DOHH2 (cell line): Measurements from ENCODE around the gene IGDCC3.

ENCODE experiments used
- H3F3A ChIP-seq: fragments of 200-600 bp; sonication (generic), shearing (Covaris generic); 2 replicates; pipeline ENCODE4 v1.6.0; 2016; ENCODE audit warnings: antibody characterized with exemption, mild to moderate bottlenecking; ENCODE audit not compliant: control insufficient read depth, insufficient read depth
- H3K27ac ChIP-seq: fragments of 200-600 bp; sonication (generic); 2 replicates; pipeline ENCODE4 v1.5.1; 2014; ENCODE audit warnings: low read depth, mild to moderate bottlenecking, low read length, moderate library complexity
- H3K27me3 ChIP-seq: fragments of 200-600 bp; sonication (generic); 2 replicates; pipeline ENCODE4 v1.6.1; 2014; ENCODE audit warnings: mild to moderate bottlenecking, low read length, mixed read lengths; ENCODE audit not compliant: control insufficient read depth
- H3K36me3 ChIP-seq: fragments of 200-600 bp; sonication (generic); 2 replicates; pipeline ENCODE4 v1.6.1; 2014; ENCODE audit warnings: mild to moderate bottlenecking, low read length, moderate library complexity, mixed read lengths; ENCODE audit not compliant: control insufficient read depth
- H3K4me1 ChIP-seq: fragments of 200-600 bp; sonication (generic); 2 replicates; pipeline ENCODE4 v1.6.1; 2014; ENCODE audit warnings: mild to moderate bottlenecking, low read length, mixed read lengths; ENCODE audit not compliant: control insufficient read depth
- H3K4me2 ChIP-seq: fragments of 200-600 bp; sonication (generic); 2 replicates; pipeline ENCODE4 v1.6.0; 2014; ENCODE audit warnings: mild to moderate bottlenecking, low read length, moderate library complexity
- H3K4me3 ChIP-seq: fragments of 200-600 bp; sonication (generic); 2 replicates; pipeline ENCODE4 v1.5.1; 2014; ENCODE audit warnings: mild to moderate bottlenecking, low read length, mixed read lengths
- H3K79me2 ChIP-seq: fragments of 200-600 bp; sonication (generic); 2 replicates; pipeline ENCODE4 v1.6.1; 2014; ENCODE audit warnings: mild to moderate bottlenecking, low read length, mixed read lengths; ENCODE audit not compliant: control insufficient read depth
- H3K9me2 ChIP-seq: fragments of 200-600 bp; sonication (generic); replicated peaks from 2 replicates; pipeline ENCODE4 v1.6.1; 2014; ENCODE audit warnings: mild to moderate bottlenecking, low read length, mixed read lengths; ENCODE audit not compliant: control insufficient read depth
- H3K9me3 ChIP-seq: fragments of 200-600 bp; sonication (generic); 2 replicates; pipeline ENCODE4 v1.6.1; 2014; ENCODE audit warnings: antibody characterized with exemption, low read length, mixed read lengths; ENCODE audit not compliant: control insufficient read depth, insufficient read depth
- H4K20me1 ChIP-seq: fragments of 200-600 bp; sonication (generic); 2 replicates; pipeline ENCODE4 v1.6.0; 2014; ENCODE audit warnings: low read depth, mild to moderate bottlenecking, antibody characterized with exemption, low read length, moderate library complexity; ENCODE audit not compliant: control insufficient read depth, insufficient read depth
- CTCF ChIP-seq: fragments of 200-600 bp; sonication (generic); IDR thresholded peaks from one replicate; pipeline ENCODE4 v1.5.1; 2014; ENCODE audit warnings: antibody characterized with exemption, mild to moderate bottlenecking, low read depth, low read length; ENCODE audit not compliant: poor library complexity, severe bottlenecking
- EZH2phosphoT487 ChIP-seq: fragments of 200-600 bp; sonication (generic); IDR thresholded peaks from 2 replicates; pipeline ENCODE4 v1.6.1; 2017; ENCODE audit warnings: borderline replicate concordance, mild to moderate bottlenecking, antibody characterized with exemption, low read length, moderate library complexity, mixed read lengths

IGDCC3 gene

DNA sequence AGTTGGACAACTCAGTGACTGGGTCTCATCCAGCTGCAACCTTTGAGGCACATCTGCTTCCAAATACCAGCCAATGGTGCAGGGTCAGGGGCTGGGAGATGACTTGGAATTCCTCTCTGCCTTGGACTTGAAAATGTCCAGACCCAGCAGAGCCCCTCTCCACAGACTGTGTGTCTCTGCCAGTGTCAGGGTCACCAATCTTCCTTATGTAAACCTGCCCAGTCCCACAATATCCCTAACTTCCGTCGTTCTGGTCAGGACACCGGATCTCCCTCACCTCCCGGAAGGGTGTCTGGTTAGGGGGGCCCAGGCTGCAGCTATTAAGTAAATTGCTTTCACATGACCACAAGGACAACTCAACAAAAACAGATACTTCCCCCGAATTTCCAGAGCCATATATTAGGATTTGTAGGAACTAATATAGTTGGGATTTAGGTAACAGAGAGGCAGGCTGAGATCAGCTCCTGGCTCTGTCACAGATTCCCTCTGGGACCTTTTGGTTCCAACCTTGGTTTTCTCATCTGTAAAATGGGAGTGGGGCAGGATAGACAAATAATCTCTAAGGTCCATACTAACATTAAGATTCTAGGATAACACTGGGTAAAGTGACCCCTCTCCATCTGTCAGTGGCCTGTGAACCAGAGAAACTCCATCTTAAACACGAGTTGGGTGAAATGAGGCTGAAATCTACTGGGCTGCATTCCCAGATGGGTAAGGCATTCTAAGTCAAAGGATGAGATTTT, 30.8 kb downstream of the IGDCC3 start:
- Histone ChIP-seq H3K9me2 (no peaks in the 10 kb centered on the region), H4K20me1 (no peaks in the 10 kb centered on the region), H3K4me1 (no peaks in the 10 kb centered on the region), H3K27me3 (peaks cover 31% of the 10 kb centered on the region), H3K27ac (no peak overlapping the region), H3K4me2 (no peak overlapping the region), H3K36me3 (no peaks in the 10 kb centered on the region), H3K4me3 (no peak overlapping the region), H3F3A (no peaks in the 10 kb centered on the region), H3K79me2 (no peaks in the 10 kb centered on the region), H3K9me3 (peaks cover 4% of the 10 kb centered on the region; the same call in 1 of the 2 replicates)
- no peak for TF ChIP-seq CTCF
- no peak for TF ChIP-seq EZH2phosphoT487

- no peaks in the 10 kb centered on the region for H4K20me1 ChIP-seq
- no peak overlapping the region for H3K27ac ChIP-seq
- no peaks in the 10 kb centered on the region for H3K36me3 ChIP-seq
- H3K79me2 ChIP-seq: no peaks in the 10 kb centered on the region
- no peaks in the 10 kb centered on the region for H3K9me2 ChIP-seq
- H3K27me3 ChIP-seq: peaks cover 31% of the 10 kb centered on the region
- no peaks in the 10 kb centered on the region for H3F3A ChIP-seq
- peaks cover 5% of the 10 kb centered on the region for H3K4me1 ChIP-seq
- H3K4me2 ChIP-seq: no peak overlapping the region
- no peak overlapping the region for H3K4me3 ChIP-seq
- H3K9me3 ChIP-seq: no peaks in the 10 kb centered on the region
- TF ChIP-seq EZH2phosphoT487 (no peak), CTCF (no peak)
Measured at GRCh38 chr15:65344914-65345275, 32.9 kb downstream of the IGDCC3 start.

DNA sequence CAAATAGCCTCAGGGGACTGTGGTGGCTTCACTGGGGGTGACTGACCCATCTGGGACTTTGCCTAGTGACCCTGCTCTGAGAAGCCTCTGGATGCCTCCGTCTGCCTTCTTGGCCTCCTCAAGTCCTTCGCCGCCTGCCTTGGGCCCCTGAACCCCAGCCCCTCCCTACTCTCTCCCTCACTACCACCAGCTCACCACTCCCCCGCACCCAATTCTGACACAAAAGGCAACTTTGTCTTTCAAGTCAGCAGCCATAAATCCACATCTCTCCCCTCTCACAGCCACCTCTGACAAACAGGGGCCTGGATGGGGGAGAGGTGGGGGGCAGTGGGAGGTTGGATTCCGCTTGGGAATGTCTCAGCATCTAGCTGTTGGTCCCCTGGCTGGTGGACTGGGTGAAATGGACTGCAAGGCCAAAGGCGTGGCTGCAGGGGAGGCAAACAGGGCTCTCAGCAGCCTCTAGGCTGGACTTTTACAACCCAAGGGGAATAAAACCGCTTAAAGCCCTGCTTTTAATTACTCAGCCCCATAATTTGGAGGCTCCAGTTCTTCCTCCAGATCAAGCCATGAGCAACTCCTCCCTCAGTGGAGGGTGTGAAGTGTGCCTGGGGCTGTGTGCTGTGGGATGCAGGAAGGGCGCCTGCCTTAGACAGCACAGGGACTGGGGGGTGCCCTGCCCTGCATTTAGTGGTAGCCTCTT, 33.4 kb downstream of the IGDCC3 start:
- Histone ChIP-seq H3K27ac (no peak overlapping the region), H3K4me2 (no peak overlapping the region), H3F3A (no peaks in the 10 kb centered on the region), H3K36me3 (no peaks in the 10 kb centered on the region), H3K4me3 (no peak overlapping the region), H3K27me3 (peaks cover 31% of the 10 kb centered on the region), H3K9me2 (no peaks in the 10 kb centered on the region), H3K4me1 (peaks cover 10% of the 10 kb centered on the region), H3K9me3 (no peaks in the 10 kb centered on the region), H4K20me1 (no peaks in the 10 kb centered on the region), H3K79me2 (no peaks in the 10 kb centered on the region)
- TF ChIP-seq CTCF: no peak
- TF ChIP-seq EZH2phosphoT487: no peak
